HG03045 (cell line): ENCODE measurements around the gene GET4.
A peak's percentile ranks its signal among the peaks of the same experiment; 100 is the strongest.

Source experiments
- ATAC-seq: cut with Tn5 transposase; IDR thresholded peaks from one replicate; pipeline ENCODE4 v1.9.1; 2021; ENCODE audit warnings: mild to moderate bottlenecking, moderate library complexity; ENCODE audit not compliant: unreplicated experiment

The GET4 gene, protein sequence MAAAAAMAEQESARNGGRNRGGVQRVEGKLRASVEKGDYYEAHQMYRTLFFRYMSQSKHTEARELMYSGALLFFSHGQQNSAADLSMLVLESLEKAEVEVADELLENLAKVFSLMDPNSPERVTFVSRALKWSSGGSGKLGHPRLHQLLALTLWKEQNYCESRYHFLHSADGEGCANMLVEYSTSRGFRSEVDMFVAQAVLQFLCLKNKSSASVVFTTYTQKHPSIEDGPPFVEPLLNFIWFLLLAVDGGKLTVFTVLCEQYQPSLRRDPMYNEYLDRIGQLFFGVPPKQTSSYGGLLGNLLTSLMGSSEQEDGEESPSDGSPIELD

GRCh38 chr7:876077-876971, at the start of gene GET4:
Gene GET4, plus strand, starts transcription at chr7:876554. Its CDS starts 92 bp downstream, at chr7:876646.
- peak; percentile 78 for ATAC-seq

GRCh38 chr7:828793-829561, 47.4 kb upstream of the GET4 start:
- ATAC-seq = no peak

GRCh38 chr7:830069-830468, 46.3 kb upstream of the GET4 start:
- ATAC-seq = no peak

GRCh38 chr7:831596-832166, 44.7 kb upstream of the GET4 start:
- no peak for ATAC-seq

- no peak for ATAC-seq
Observed at GRCh38 chr7:832167-832967, 44.0 kb upstream of the GET4 start, which contains the start of gene SUN1. Gene SUN1, plus strand, starts transcription at chr7:832476. Its CDS starts 49 bp downstream, at chr7:832525.

DNA sequence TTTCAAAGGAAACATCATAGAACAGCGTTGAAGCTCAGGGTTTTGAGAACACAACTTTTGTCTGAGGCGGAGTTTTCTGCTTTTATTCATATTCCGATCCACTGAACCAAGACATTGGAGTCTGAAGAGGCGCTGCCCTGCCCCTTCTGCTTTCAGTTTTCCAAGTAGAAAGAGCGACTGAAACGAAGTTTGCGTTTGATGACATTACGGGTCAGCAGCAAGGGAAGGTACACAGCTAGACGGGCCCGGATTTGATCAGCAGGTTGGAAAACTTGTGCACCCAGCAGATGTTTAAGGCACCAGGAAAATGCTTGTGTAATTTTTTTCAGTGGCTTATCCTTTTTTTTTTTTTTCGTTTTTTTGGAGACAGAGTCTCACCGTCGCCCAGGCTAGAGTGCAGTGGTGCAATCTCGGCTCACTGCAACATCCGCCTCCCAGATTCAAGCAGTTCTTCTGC, 43.4 kb upstream of the GET4 start:
- no peak for ATAC-seq

DNA sequence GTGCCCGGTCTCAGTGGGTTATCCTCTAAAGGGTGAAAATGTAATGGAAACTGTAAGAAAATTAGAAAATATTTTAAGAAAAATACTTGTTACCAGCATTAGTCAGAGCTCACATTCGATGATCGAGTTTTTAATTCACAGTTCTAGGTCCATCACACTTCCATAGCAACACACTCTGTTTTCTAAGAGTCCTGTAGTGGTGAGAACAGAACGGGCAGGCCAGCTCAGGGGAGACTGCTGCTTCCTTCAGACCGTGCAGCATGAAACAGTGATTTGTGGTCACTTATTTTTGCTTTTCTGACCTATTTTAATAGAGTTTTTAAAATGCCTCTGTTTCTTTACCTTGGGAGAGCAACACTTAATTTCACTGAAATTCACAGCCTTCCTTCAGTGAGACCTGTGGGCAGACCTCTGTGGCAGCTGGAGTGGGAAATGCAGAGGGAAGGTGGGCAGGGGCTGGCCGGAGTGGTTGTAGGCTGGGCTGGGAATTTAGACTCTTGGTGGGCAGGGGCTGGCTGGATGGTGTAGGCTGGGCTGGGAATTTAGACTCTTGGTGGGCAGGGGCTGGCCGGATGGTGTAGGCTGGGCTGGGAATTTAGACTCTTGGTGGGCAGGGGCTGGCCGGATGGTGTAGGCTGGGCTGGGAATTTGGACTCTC, 42.6 kb upstream of the GET4 start:
- ATAC-seq = no peak

- no peak for ATAC-seq
Observed at GRCh38 chr7:834277-834676, 42.1 kb upstream of the GET4 start.

- ATAC-seq = no peak
Observed at GRCh38 chr7:835021-835420, 41.3 kb upstream of the GET4 start.

GRCh38 chr7:835485-836401, 40.6 kb upstream of the GET4 start:
- no peak for ATAC-seq

DNA sequence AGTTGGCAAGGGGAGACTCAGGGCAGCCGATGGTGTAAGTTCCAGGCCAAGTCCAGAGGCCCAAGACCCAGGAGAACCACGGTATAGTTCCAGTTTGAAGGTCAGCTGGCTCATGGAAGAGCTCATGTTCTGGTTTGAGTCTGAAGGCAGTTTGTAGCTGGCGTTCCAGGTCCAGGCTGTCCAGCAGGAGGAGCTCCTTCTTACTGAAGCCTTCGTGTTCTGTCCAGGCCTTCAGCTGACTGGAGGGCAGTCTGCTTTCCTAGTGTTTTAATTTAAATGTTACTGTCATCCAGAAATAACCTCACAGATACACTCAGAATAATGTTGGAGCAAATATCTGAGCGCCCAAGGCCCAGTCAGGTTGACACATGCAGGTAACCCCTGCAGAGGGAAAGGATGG, 39.9 kb upstream of the GET4 start:
- ATAC-seq = no peak

GRCh38 chr7:837001-837400, 39.4 kb upstream of the GET4 start:
- ATAC-seq = no peak

DNA sequence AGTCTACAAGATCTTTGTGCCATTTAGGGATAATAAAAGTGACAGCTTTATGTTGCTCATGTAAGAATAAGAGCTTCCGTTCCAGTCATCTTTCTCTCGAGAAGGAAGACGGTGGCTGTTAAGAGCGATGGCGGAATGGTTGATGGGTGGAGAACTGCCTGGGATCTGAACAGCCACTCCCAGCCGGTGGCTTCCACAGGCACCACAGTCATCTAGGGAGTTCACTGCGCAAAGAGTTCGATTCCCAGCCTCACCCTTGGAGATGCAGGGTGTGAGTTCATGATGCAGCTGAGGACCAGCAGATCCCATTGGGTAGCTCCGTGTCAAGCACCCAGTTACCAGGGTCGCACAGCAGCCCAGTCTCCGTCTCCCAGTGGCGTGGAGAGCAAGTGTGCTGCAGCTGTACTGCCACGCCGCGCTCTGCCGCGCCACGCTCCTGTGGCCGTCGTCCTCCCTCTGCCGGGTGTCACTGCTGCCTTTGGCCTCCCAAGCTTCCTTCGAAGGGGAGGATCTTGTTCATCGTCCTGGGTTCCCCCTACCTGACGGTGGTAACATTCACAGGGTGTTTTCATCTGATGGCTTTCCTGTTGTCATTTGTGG, 36.3 kb upstream of the GET4 start:
- ATAC-seq = no peak

DNA sequence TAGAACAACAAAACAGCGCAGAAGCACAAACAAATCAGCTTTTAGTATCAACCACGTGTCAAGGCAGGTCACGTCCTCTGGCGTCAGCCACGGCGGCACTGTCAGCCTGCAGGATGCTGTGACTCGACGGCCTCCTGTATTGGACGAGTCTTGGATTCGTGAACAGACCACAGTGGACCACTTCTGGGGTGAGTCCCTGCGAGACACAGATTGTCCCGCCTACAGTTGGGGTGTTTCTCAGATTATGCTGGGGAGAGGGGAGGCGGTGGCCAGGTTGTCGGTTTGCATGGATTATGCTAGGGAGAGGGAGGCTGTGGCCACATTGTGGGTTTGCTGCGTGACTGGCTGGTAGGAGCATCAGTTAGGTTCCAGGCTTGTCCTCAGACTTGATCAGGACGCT, 34.4 kb upstream of the GET4 start:
- ATAC-seq = no peak

DNA sequence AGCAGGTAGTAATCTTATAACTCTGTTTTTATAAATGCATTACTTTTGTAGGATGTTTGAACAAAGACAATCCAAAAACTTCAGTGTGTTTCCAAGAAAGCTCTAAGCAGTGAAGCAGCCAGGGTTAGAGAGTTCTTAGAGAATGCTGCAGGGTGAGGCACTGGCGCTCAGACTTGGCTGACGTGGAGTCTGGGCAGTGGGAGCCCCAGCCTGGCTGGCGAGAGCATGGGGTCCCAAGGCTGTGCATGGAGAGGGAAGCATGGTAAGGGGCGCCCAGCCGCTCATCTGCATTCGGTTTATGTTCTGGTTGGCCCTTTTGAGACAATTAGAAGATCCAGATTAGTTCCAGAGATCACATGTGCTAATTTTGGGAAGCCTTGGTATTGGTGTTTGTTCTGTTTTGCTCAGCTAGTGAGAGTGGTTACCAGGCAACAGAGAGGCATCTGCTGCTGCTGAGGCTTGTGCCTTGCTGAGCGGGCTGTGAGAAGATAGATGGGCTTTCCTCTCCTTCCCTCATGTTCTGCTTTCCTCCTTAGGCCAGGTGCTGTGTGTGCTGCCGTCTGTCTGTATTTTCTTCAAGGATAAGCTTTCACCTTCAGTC, 33.8 kb upstream of the GET4 start:
- ATAC-seq = no peak

DNA sequence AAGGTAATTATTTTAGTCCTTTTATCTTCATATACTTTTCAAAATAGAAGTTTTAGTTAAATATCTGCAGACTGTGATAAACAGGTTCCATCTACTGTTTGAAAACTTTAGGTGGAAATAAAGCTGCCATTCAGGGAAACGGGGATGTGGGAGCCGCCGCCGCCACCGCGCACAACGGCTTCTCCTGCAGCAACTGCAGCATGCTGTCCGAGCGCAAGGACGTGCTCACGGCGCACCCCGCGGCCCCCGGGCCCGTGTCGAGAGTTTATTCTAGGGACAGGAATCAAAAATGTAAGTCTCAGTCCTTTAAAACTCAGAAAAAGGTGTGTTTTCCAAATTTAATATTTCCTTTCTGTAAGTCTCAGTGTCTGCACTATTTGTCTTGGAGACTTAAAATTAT, 33.1 kb upstream of the GET4 start:
- no peak for ATAC-seq

DNA sequence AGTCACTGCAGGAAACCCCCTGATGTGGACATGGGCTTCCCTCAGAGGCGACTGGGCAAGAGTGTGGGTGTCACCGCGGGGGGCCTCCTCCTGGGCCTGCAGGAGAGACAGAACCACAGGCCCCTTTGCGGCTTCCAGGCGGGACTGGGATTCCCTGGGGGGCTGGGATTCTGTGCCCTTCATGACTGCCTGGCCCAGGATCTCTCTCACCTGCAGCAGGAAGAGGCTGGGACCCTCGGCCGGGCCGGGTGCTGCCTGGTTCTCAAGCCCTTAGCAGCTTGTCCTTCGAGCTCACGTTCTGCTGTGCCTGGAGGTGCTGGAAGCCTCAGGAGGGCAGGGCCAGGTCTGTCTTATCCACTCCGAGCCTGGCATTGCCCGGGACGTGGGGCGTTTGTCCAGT, 32.3 kb upstream of the GET4 start:
- no peak for ATAC-seq

GRCh38 chr7:844514-844913, 31.8 kb upstream of the GET4 start:
- no peak for ATAC-seq
